NCI-H2196 (cell line): ENCODE results near the gene SDR42E2.
A peak's percentile ranks its signal among the peaks of the same experiment; 100 is the strongest.
"Not testable (repeated sequence)": the region's sequence is repeated elsewhere in the genome, so short reads cannot be mapped to it uniquely, and the experiment has no call there.

ENCODE experiments used
- DNase-seq: peaks from one replicate; lab custom pipeline; 2025; ENCODE audit not compliant: unreplicated experiment; lab: John Stamatoyannopoulos, UW

Gene SDR42E2

GRCh38 chr16:22161401-22161800 lies 905 bp upstream of the SDR42E2 start:
- DNase-seq = no peak

GRCh38 chr16:22162656-22163009 lies 327 bp downstream of the SDR42E2 start:
- no peak for DNase-seq

DNA sequence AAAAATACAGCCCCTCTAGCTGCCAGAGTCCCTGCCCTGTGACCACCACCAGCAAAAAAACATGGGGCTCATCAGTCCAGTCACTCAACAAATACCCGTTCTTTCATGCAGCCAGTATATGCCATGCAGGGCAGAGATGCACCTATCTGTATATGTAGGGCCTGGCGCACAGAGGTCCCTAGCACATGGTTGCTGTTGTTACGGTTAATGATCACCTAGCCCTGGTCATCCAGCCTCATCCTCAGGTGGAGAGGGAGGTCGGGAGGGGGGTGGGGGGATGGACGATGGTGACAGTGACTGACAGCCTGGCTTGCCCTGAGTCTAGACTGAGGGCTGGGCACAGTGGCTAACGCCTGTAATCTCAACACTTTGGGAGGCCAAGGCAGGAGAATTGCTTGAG lies 1.5 kb downstream of the SDR42E2 start:
- DNase-seq = no peak

DNA sequence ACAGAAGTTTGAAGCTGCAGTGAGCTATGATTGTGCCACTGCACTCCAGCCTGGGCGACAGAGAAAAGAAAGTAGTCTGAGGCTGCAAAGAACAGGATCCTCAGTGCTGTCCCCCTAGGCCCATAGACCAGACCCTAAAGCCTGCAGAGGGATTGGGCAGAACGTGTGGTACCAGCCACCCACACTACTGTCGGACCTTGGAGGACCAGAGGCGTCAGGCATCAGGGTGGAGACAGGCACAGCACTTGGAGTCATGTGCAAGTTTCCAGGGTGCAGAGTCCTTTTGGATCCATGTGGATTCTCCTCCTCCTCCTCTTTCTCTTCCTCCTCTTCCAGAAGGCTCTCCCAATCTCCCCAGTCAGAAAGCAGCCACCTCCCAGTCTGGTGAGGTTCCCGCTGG lies 2.2 kb downstream of the SDR42E2 start:
- DNase-seq = no peak

DNA sequence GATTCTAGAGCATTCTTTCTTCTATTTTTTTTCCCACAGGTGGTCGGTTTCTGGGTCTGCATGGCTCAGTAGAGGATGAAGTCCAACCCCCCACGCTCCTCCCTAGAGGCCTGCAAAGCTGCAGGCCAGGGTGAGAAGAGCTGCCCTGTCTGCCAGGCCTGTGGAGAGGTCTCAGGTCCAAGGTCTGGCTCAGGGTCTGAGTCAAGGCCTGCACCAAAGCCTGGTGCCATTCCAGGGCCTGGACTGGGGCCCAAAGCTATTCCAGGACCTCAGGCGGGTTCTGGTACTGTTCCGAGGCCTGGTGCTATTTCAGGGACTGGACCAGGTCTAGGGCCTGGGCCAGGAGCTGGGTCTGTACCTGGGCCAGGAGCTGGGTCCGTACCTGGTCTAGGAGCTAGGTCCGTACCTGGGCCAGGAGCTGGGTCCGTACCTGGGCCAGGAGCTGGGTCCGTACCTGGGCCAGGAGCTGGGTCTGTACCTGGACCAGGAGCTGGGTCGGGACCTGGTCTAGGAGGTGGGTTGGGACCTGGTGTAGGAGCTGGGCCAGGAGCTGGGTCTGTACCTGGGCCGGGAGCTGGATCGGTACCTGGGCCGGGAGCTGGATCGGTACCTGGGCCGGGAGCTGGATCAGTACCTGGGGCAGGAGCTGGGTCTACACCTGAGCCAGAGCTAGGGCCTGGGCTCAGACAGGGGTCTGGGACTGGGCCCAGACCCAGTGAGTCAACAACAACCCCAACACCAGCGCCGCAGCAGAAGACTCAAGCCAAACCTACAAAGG lies 3.4 kb downstream of the SDR42E2 start:
- no peak for DNase-seq

GRCh38 chr16:22171953-22172352 lies 9.6 kb downstream of the SDR42E2 start:
- DNase-seq = no peak

GRCh38 chr16:22172642-22173041 lies 10.3 kb downstream of the SDR42E2 start:
- not testable (repeated sequence) for DNase-seq

DNA sequence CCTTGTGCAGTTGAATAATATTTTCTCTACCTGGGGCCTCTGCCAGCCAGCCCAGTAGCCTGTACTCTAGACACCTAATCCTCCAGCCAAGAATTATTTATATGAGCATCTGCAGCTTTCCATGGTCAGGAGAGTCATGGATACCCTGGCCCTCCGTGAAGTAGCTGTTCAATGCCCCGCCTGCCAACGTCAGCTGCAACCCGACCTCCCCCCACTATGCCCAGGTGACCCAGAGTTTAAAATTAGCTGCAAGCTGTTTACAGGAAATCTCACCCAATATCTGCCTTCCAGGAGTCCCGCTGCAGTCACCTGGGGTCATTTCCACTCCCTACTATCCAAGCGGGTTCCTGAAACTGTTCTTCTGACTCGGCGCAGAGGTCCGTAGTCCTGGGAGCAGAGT lies 12.3 kb downstream of the SDR42E2 start:
- peak; percentile 26 for DNase-seq

GRCh38 chr16:22177968-22178930 lies 15.9 kb downstream of the SDR42E2 start:
- no peak for DNase-seq

DNA sequence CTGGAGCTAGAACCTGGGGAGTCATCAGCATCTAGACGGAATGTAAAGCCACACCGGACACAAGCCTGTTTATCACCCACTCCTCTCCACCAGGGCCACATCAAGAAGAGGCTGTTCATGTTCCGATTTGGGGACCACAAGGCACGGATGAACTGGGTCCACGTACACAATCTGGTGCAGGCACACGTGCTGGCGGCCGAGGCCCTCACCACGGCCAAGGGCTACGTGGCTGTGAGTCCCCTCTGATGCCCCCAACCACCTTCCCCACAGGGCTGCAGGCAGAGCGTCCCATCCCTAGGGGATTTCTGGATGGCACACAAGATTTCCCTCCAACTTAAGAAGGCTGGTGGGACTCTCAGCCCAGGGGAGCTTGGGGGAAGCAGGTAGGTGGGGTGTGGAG lies 19.1 kb downstream of the SDR42E2 start:
- no peak for DNase-seq

- no peak for DNase-seq
These were observed 19.5 kb downstream of the SDR42E2 start for GRCh38 chr16:22181843-22182242.

GRCh38 chr16:22183335-22183734 lies 21.0 kb downstream of the SDR42E2 start:
- DNase-seq = no peak

- no peak for DNase-seq
These were observed 21.8 kb downstream of the SDR42E2 start for GRCh38 chr16:22183901-22184614.

DNA sequence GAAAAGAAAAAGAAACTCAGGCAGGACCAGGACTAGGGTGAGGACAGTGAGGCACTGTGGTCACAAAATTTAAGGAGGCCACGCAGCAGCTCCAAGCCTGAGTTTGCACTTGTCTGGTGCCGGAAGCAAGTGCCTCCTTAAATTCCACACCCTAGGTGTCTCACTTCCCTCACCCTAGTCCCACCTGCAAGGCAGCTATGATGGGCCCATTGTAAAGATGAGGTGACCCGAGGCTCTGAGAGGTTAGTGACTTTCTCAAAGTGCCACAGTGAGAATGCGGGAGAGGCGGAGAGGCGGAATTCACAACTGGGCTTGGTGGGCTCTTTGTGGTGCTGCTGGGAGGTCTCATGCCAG lies 22.3 kb downstream of the SDR42E2 start:
- no peak for DNase-seq

DNA sequence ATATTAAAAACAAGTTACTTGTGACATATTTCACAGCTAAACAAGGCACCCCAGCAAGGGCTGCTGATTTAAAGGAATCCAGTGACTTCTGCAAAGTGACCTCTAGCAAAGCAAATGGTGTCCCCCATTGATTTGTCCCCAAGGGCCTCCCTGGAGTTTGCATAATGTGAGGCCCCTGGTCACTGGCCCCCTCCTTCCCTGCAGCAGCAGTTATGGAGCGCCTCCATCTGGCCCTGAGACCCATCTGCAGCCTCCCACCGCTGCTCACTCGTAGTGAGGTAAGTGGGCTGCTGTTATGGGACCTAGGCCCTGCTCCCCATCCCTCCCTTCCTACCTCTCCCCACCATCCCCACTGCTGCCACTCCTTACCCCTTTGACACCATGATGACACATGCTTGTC lies 24.2 kb downstream of the SDR42E2 start:
- DNase-seq = no peak

DNA sequence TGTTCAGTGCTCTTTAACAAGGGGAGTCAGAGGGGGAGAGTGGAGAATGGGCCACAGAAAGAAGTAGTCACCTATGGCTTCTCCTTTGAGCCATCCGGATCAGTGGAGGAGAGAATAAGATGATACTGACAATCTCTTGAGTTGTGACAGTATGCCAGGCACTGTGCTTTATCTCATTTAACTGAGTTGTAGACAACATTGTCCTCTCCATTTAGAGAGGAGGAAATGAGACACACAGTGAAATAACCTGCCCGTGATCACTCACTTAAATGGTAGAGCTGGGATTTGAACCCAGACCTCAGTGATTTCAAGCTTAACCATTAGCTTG lies 25.9 kb downstream of the SDR42E2 start:
- DNase-seq = no peak

GRCh38 chr16:22188595-22189442 lies 26.5 kb downstream of the SDR42E2 start:
- DNase-seq = peak; percentile 83

- DNase-seq = no peak
These were observed 27.3 kb downstream of the SDR42E2 start for GRCh38 chr16:22189473-22190080.

DNA sequence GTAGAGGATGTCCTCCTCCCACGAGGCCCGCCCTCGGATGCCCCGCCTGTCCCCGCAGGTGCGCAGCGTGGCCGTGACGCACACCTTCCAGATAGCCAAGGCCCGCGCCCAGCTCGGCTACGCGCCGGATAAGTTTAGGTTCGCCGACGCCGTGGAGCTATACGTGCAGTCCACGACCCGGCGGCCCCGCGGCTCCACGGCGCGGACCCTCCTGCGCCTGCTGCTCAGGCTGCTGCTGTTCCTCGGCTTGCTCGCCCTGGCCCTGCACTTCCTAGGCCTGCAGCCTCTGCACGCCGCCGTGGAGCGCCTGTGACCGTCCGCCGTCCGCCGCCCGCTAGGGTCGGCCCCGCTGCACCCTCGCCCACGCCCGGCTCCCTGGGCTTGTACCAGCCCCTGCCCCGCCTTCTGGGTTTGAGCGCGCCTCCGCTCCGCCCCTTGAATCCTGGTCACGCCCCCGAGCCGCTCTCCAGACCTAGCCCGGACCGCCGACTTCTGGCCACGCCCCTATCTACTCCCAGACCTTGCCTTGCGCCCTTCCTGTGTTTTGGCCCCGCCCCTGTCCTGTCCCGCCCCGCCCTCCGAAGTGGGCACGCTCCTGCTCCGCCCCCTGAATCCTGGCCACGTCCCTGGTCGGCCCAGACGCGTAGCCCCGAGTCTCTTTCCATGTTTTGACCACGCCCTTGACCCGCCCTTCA lies 27.9 kb downstream of the SDR42E2 start:
- no peak for DNase-seq
